HepG2 (cell line): ENCODE data around the gene ZDHHC14.

Source experiments
- CTCF ChIP-seq: sonication (generic); formaldehyde crosslinking; IDR thresholded peaks from 2 replicates; pipeline ENCODE4 v1.5.0; 2020; ENCODE audit warnings: mild to moderate bottlenecking, missing genetic modification reagents, moderate library complexity
- EP300 ChIP-seq, 3 experiments: sonication (generic) in 1 of 3; formaldehyde crosslinking in 1 of 3; IDR thresholded peaks; 2 replicates each; pipeline versions ENCODE4 v1.5.1 to v1.6.1; 2011 to 2020; ENCODE audit warnings: low read depth in 2 of 3, low read length in 2 of 3, borderline replicate concordance in 1 of 3, improper control_type of control experiment in 1 of 3, mild to moderate bottlenecking in 1 of 3, missing genetic modification reagents in 1 of 3, moderate library complexity in 1 of 3
- ETS1 ChIP-seq: sonication (generic); formaldehyde crosslinking; IDR thresholded peaks from 2 replicates; pipeline ENCODE4 v1.4.0; 2020; ENCODE audit warnings: missing genetic modification reagents
- KDM1A ChIP-seq: IDR thresholded peaks from 2 replicates; pipeline ENCODE4 v1.6.1; 2016; ENCODE audit warnings: missing compliant biosample characterization
- ZNF496 ChIP-seq: sonication (generic); formaldehyde crosslinking; IDR thresholded peaks from 2 replicates; pipeline ENCODE4 v1.8.1; 2023; ENCODE audit warnings: mild to moderate bottlenecking, moderate library complexity, missing genetic modification reagents; ENCODE audit not compliant: insufficient replicate concordance

- TF ChIP-seq CTCF = no peak
- no peak for TF ChIP-seq ETS1 (CRISPR knock-in tag)
- no peak for TF ChIP-seq EP300 (IDR thresholded peaks at IDR 0.05; ENCODE audit: low read depth in 2 of 2, low read length in 2 of 2)
- TF ChIP-seq EP300 (CRISPR knock-in tag; IDR thresholded peaks at IDR 0.05; ENCODE audit: borderline replicate concordance) = no peak
- no peak for TF ChIP-seq KDM1A (CRISPR knock-in tag)
- TF ChIP-seq ZNF496 (CRISPR knock-in tag) = no peak
Observed at GRCh38 chr6:157600807-157601206, 219.8 kb downstream of the ZDHHC14 start.
